ENCODE measurements around the gene TUBB3.
"Not testable (repeated sequence)": the region's sequence is repeated elsewhere in the genome, so short reads cannot be mapped to it uniquely, and the experiment has no call there.

Gene TUBB3

GRCh38 chr16:89958068-89958467, 34.9 kb downstream of the TUBB3 start:
- Mint-ChIP-seq H3K27ac (ENCODE audit: low read depth) (no peak overlapping the region), H3K9me3 (no peaks in the 10 kb centered on the region), H3K4me1 (peaks cover 15% of the 10 kb centered on the region), H3K27me3 (no peaks in the 10 kb centered on the region), H3K36me3 (ENCODE audit: insufficient read depth) (peaks cover 16% of the 10 kb centered on the region), H3K4me3 (no peak overlapping the region)
- DNase-seq (ENCODE audit: low spot score in 2 of 2) = no peak
- no peak for ATAC-seq (replicated peaks; ENCODE audit: extremely low read depth, poor library complexity, severe bottlenecking)

- H3K27me3 Mint-ChIP-seq = no peaks in the 10 kb centered on the region
- DNase-seq (ENCODE audit: low spot score in 2 of 2) = no peak
- no peaks in the 10 kb centered on the region for H3K9me3 Mint-ChIP-seq
- H3K4me1 Mint-ChIP-seq = peaks cover 14% of the 10 kb centered on the region
- no peak for ATAC-seq (replicated peaks; ENCODE audit: extremely low read depth, poor library complexity, severe bottlenecking)
- H3K36me3 Mint-ChIP-seq (ENCODE audit: insufficient read depth) = peaks cover 16% of the 10 kb centered on the region
- H3K4me3 Mint-ChIP-seq = no peak overlapping the region
- no peak overlapping the region for H3K27ac Mint-ChIP-seq (ENCODE audit: low read depth)
Measured at GRCh38 chr16:89958596-89958995, 35.5 kb downstream of the TUBB3 start.

GRCh38 chr16:89960966-89961365, 37.8 kb downstream of the TUBB3 start:
- no peak for ATAC-seq (replicated peaks; ENCODE audit: extremely low read depth, poor library complexity, severe bottlenecking)
- DNase-seq (ENCODE audit: low spot score in 2 of 2) = no peak
- H3K4me1 Mint-ChIP-seq = peaks cover 11% of the 10 kb centered on the region
- no peaks in the 10 kb centered on the region for H3K9me3 Mint-ChIP-seq
- no peak overlapping the region for H3K4me3 Mint-ChIP-seq
- H3K36me3 Mint-ChIP-seq (ENCODE audit: insufficient read depth) = peaks cover 14% of the 10 kb centered on the region
- H3K27ac Mint-ChIP-seq (ENCODE audit: low read depth) = no peak overlapping the region
- H3K27me3 Mint-ChIP-seq = no peaks in the 10 kb centered on the region

GRCh38 chr16:89961920-89962319, 38.8 kb downstream of the TUBB3 start:
- no peak overlapping the region for H3K4me3 Mint-ChIP-seq
- ATAC-seq (replicated peaks; ENCODE audit: extremely low read depth, poor library complexity, severe bottlenecking) (no peak), DNase-seq (ENCODE audit: low spot score in 2 of 2) (no peak)
- no peaks in the 10 kb centered on the region for H3K9me3 Mint-ChIP-seq
- H3K27me3 Mint-ChIP-seq = no peaks in the 10 kb centered on the region
- peaks cover 14% of the 10 kb centered on the region for H3K36me3 Mint-ChIP-seq (ENCODE audit: insufficient read depth)
- H3K27ac Mint-ChIP-seq (ENCODE audit: low read depth) = peak overlapping the region; percentile 22
- peaks cover 11% of the 10 kb centered on the region for H3K4me1 Mint-ChIP-seq

GRCh38 chr16:89962754-89963498, 39.8 kb downstream of the TUBB3 start:
- Mint-ChIP-seq H3K4me3 (no peak overlapping the region), H3K27ac (ENCODE audit: low read depth) (no peak overlapping the region), H3K36me3 (ENCODE audit: insufficient read depth) (peaks cover 10% of the 10 kb centered on the region), H3K9me3 (no peaks in the 10 kb centered on the region), H3K27me3 (no peaks in the 10 kb centered on the region), H3K4me1 (peaks cover 11% of the 10 kb centered on the region)
- DNase-seq (ENCODE audit: low spot score in 2 of 2) (no peak), ATAC-seq (replicated peaks; ENCODE audit: extremely low read depth, poor library complexity, severe bottlenecking) (no peak)

GRCh38 chr16:89964201-89964600, 41.1 kb downstream of the TUBB3 start:
- Mint-ChIP-seq H3K9me3 (no peaks in the 10 kb centered on the region), H3K4me1 (no peaks in the 10 kb centered on the region), H3K4me3 (no peak overlapping the region), H3K27ac (ENCODE audit: low read depth) (no peak overlapping the region), H3K36me3 (ENCODE audit: insufficient read depth) (peaks cover 6% of the 10 kb centered on the region), H3K27me3 (no peaks in the 10 kb centered on the region)
- no peak for DNase-seq (ENCODE audit: low spot score in 2 of 2)
- ATAC-seq (replicated peaks; ENCODE audit: extremely low read depth, poor library complexity, severe bottlenecking) = no peak

- no peak for DNase-seq (ENCODE audit: low spot score in 2 of 2)
- Mint-ChIP-seq H3K27ac (ENCODE audit: low read depth) (no peak overlapping the region), H3K4me1 (no peaks in the 10 kb centered on the region), H3K9me3 (no peaks in the 10 kb centered on the region), H3K36me3 (ENCODE audit: insufficient read depth) (peaks cover 2% of the 10 kb centered on the region), H3K4me3 (no peak overlapping the region), H3K27me3 (no peaks in the 10 kb centered on the region)
- no peak for ATAC-seq (replicated peaks; ENCODE audit: extremely low read depth, poor library complexity, severe bottlenecking)
Measured at GRCh38 chr16:89965447-89966225, 42.5 kb downstream of the TUBB3 start.

- no peak overlapping the region for H3K27ac Mint-ChIP-seq (ENCODE audit: low read depth)
- H3K36me3 Mint-ChIP-seq (ENCODE audit: insufficient read depth) = peaks cover 2% of the 10 kb centered on the region
- no peaks in the 10 kb centered on the region for H3K4me1 Mint-ChIP-seq
- H3K9me3 Mint-ChIP-seq = no peaks in the 10 kb centered on the region
- H3K4me3 Mint-ChIP-seq = no peak overlapping the region
- ATAC-seq (replicated peaks; ENCODE audit: extremely low read depth, poor library complexity, severe bottlenecking) = no peak
- no peak for DNase-seq (ENCODE audit: low spot score in 2 of 2)
- H3K27me3 Mint-ChIP-seq = no peaks in the 10 kb centered on the region
Measured at GRCh38 chr16:89966756-89967155, 43.6 kb downstream of the TUBB3 start.

GRCh38 chr16:89967436-89967835, 44.3 kb downstream of the TUBB3 start:
- not testable (repeated sequence) for H3K27ac Mint-ChIP-seq (ENCODE audit: low read depth); H3K4me1 Mint-ChIP-seq; H3K9me3 Mint-ChIP-seq; DNase-seq (ENCODE audit: low spot score in 2 of 2); H3K4me3 Mint-ChIP-seq; H3K36me3 Mint-ChIP-seq (ENCODE audit: insufficient read depth); ATAC-seq (replicated peaks; ENCODE audit: extremely low read depth, poor library complexity, severe bottlenecking); H3K27me3 Mint-ChIP-seq

- not testable (repeated sequence) for H3K27ac Mint-ChIP-seq (ENCODE audit: low read depth); DNase-seq (ENCODE audit: low spot score in 2 of 2); ATAC-seq (replicated peaks; ENCODE audit: extremely low read depth, poor library complexity, severe bottlenecking); H3K4me3 Mint-ChIP-seq; H3K4me1 Mint-ChIP-seq; H3K27me3 Mint-ChIP-seq; H3K9me3 Mint-ChIP-seq
- peaks cover 13% of the 10 kb centered on the region for H3K36me3 Mint-ChIP-seq (ENCODE audit: insufficient read depth)
Measured at GRCh38 chr16:89968074-89968473, 44.9 kb downstream of the TUBB3 start.

GRCh38 chr16:89969741-89970410, 46.7 kb downstream of the TUBB3 start:
- Mint-ChIP-seq H3K9me3 (no peaks in the 10 kb centered on the region), H3K36me3 (ENCODE audit: insufficient read depth) (peaks cover 13% of the 10 kb centered on the region), H3K4me1 (peaks cover 19% of the 10 kb centered on the region), H3K27ac (ENCODE audit: low read depth) (no peak overlapping the region), H3K4me3 (no peak overlapping the region), H3K27me3 (no peaks in the 10 kb centered on the region)
- no peak for ATAC-seq (replicated peaks; ENCODE audit: extremely low read depth, poor library complexity, severe bottlenecking)
- no peak for DNase-seq (ENCODE audit: low spot score in 2 of 2)

GRCh38 chr16:89971495-89972243, 48.5 kb downstream of the TUBB3 start:
- ATAC-seq (replicated peaks; ENCODE audit: extremely low read depth, poor library complexity, severe bottlenecking) = no peak
- peak overlapping the region; percentile 100 for H3K27ac Mint-ChIP-seq (ENCODE audit: low read depth)

More at GRCh38 chr16:89971495-89972243, 48.5 kb downstream of the TUBB3 start:
- Mint-ChIP-seq H3K4me1 (peaks cover 20% of the 10 kb centered on the region), H3K9me3 (no peaks in the 10 kb centered on the region), H3K36me3 (ENCODE audit: insufficient read depth) (peaks cover 13% of the 10 kb centered on the region), H3K27me3 (no peaks in the 10 kb centered on the region), H3K4me3 (peak overlapping the region; percentile 99)
- no peak for DNase-seq (ENCODE audit: low spot score in 2 of 2)

All from central memory CD8-positive, alpha-beta T cell (primary cell).